Limb (tissue), 2 donors: ENCODE data around the gene FMN1.

Experiments used
- DNase-seq, 2 donors: peaks; one replicate each; pipeline ENCODE4 v3.0.0-alpha.2; 2016; ENCODE audit errors: extremely low spot score in 2 of 2

Gene FMN1

GRCh38 chr15:32787949-32788348, 406.6 kb downstream of the FMN1 start:
- DNase-seq: no peak

- no peak for DNase-seq
Observed at GRCh38 chr15:32786906-32787305, 407.6 kb downstream of the FMN1 start.

GRCh38 chr15:32784581-32784980, 409.9 kb downstream of the FMN1 start:
- DNase-seq: no peak

GRCh38 chr15:32781781-32782180, 412.7 kb downstream of the FMN1 start:
- no peak for DNase-seq

- no peak for DNase-seq
Observed at GRCh38 chr15:32778391-32779176, 415.9 kb downstream of the FMN1 start.

GRCh38 chr15:32775103-32775502, 419.4 kb downstream of the FMN1 start:
- no peak for DNase-seq

- no peak for DNase-seq
Observed at GRCh38 chr15:32774022-32774421, 420.5 kb downstream of the FMN1 start.

GRCh38 chr15:32767236-32767635, 427.3 kb downstream of the FMN1 start:
- DNase-seq: no peak

- DNase-seq: no peak
Observed at GRCh38 chr15:32766101-32766500, 428.4 kb downstream of the FMN1 start.

GRCh38 chr15:32765236-32765635, 429.3 kb downstream of the FMN1 start:
- DNase-seq: no peak

GRCh38 chr15:32763295-32763694, 431.2 kb downstream of the FMN1 start:
- no peak for DNase-seq

GRCh38 chr15:32757426-32757825, 437.1 kb downstream of the FMN1 start:
- no peak for DNase-seq

- DNase-seq: no peak
Observed at GRCh38 chr15:32750979-32751378, 443.5 kb downstream of the FMN1 start.

- no peak for DNase-seq
Observed at GRCh38 chr15:32747921-32748342, 446.6 kb downstream of the FMN1 start.

- no peak for DNase-seq
Observed at GRCh38 chr15:32746116-32746857, 448.2 kb downstream of the FMN1 start.

GRCh38 chr15:32743411-32744140, 450.9 kb downstream of the FMN1 start:
- no peak for DNase-seq

GRCh38 chr15:32739522-32740063, 454.9 kb downstream of the FMN1 start:
- DNase-seq: no peak

- DNase-seq: no peak
Observed at GRCh38 chr15:32738666-32739065, 455.8 kb downstream of the FMN1 start.

GRCh38 chr15:32737304-32737703, 457.2 kb downstream of the FMN1 start:
- no peak for DNase-seq

- DNase-seq: no peak
Observed at GRCh38 chr15:32736701-32737061, 457.8 kb downstream of the FMN1 start.

GRCh38 chr15:32735989-32736700, 458.4 kb downstream of the FMN1 start:
- no peak for DNase-seq
